ENCODE measurements around the gene FRMPD1.
"Not testable (repeated sequence)": the region's sequence is repeated elsewhere in the genome, so short reads cannot be mapped to it uniquely, and the experiment has no call there.

The FRMPD1 gene

GRCh38 chr9:37745970-37746369, 95.2 kb downstream of the FRMPD1 start:
- no peak for DNase-seq

GRCh38 chr9:37746448-37747270, 95.9 kb downstream of the FRMPD1 start:
- peak; percentile 24 for DNase-seq

GRCh38 chr9:37747271-37747753, 96.6 kb downstream of the FRMPD1 start:
- DNase-seq: peak; percentile 43

- no peak for DNase-seq
Observed at GRCh38 chr9:37749129-37749528, 98.4 kb downstream of the FRMPD1 start.

GRCh38 chr9:37751186-37751585, 100.4 kb downstream of the FRMPD1 start:
- DNase-seq: no peak

- DNase-seq: not testable (repeated sequence)
Observed at GRCh38 chr9:37751704-37752103, 101.0 kb downstream of the FRMPD1 start.

- not testable (repeated sequence) for DNase-seq
Observed at GRCh38 chr9:37752112-37752511, 101.4 kb downstream of the FRMPD1 start.

GRCh38 chr9:37752642-37753488, 102.1 kb downstream of the FRMPD1 start:
- DNase-seq: no peak

- DNase-seq: peak; percentile 64
Observed at GRCh38 chr9:37753489-37754190, 102.9 kb downstream of the FRMPD1 start, which contains the start of gene TRMT10B. Gene TRMT10B, plus strand, starts transcription at chr9:37753805. Its CDS starts 8,127 bp downstream, at chr9:37761932.

- no peak for DNase-seq
Observed at GRCh38 chr9:37758747-37759146, 108.0 kb downstream of the FRMPD1 start.

- no peak for DNase-seq
Observed at GRCh38 chr9:37760416-37761161, 109.8 kb downstream of the FRMPD1 start.

GRCh38 chr9:37761511-37761910, 110.8 kb downstream of the FRMPD1 start:
- no peak for DNase-seq

GRCh38 chr9:37765263-37765662, 114.5 kb downstream of the FRMPD1 start:
- not testable (repeated sequence) for DNase-seq

- DNase-seq: no peak
Observed at GRCh38 chr9:37769306-37769705, 118.6 kb downstream of the FRMPD1 start.

GRCh38 chr9:37769995-37770394, 119.2 kb downstream of the FRMPD1 start:
- no peak for DNase-seq

- no peak for DNase-seq
Observed at GRCh38 chr9:37775216-37775919, 124.6 kb downstream of the FRMPD1 start.

- no peak for DNase-seq
Observed at GRCh38 chr9:37776328-37776727, 125.6 kb downstream of the FRMPD1 start.

- DNase-seq: no peak
Observed at GRCh38 chr9:37778534-37778933, 127.8 kb downstream of the FRMPD1 start.

- DNase-seq: no peak
Observed at GRCh38 chr9:37784291-37784615, 133.5 kb downstream of the FRMPD1 start.

GRCh38 chr9:37784616-37785483, 134.1 kb downstream of the FRMPD1 start, which contains the start of gene EXOSC3:
Gene EXOSC3, minus strand, starts transcription at chr9:37785064. Its CDS starts 20 bp downstream, at chr9:37785044.
- peak; percentile 81 for DNase-seq

- no peak for DNase-seq
Observed at GRCh38 chr9:37787059-37787458, 136.3 kb downstream of the FRMPD1 start.
